KMS-11 (cell line): ENCODE measurements around the gene FN3K.
"Not testable (repeated sequence)": the region's sequence is repeated elsewhere in the genome, so short reads cannot be mapped to it uniquely, and the experiment has no call there.

Experiments
- H2AFZ ChIP-seq: fragments of 200-600 bp; sonication (generic); 2 replicates; pipeline ENCODE4 v1.6.1; 2016; ENCODE audit warnings: antibody characterized with exemption, mixed run types, low read depth
- H3K27ac ChIP-seq: fragments of 200-600 bp; sonication (generic); 2 replicates; pipeline ENCODE4 v1.6.1; 2016; ENCODE audit warnings: mild to moderate bottlenecking, mixed run types
- H3K27me3 ChIP-seq: fragments of 200-600 bp; sonication (generic); 2 replicates; pipeline ENCODE4 v1.6.1; 2017; ENCODE audit warnings: mild to moderate bottlenecking, low read depth, mixed run types, moderate library complexity; ENCODE audit not compliant: insufficient read depth
- H3K36me3 ChIP-seq: fragments of 200-600 bp; sonication (generic); 2 replicates; pipeline ENCODE4 v1.6.1; 2017; ENCODE audit warnings: mild to moderate bottlenecking, mixed run types; ENCODE audit not compliant: insufficient read depth
- H3K4me1 ChIP-seq: fragments of 200-600 bp; sonication (generic); 2 replicates; pipeline ENCODE4 v1.6.1; 2016; ENCODE audit warnings: mild to moderate bottlenecking, low read depth, mixed run types; ENCODE audit not compliant: poor library complexity, severe bottlenecking
- H3K4me2 ChIP-seq: fragments of 200-600 bp; sonication (generic); 2 replicates; pipeline ENCODE4 v1.7.0; 2016; ENCODE audit warnings: mild to moderate bottlenecking, mixed run types
- H3K4me3 ChIP-seq: fragments of 200-600 bp; sonication (generic); IDR thresholded peaks from 2 replicates; pipeline ENCODE4 v1.6.1; 2017; ENCODE audit warnings: low read depth, low read length, mixed read lengths; ENCODE audit not compliant: insufficient read depth
- H3K79me2 ChIP-seq: fragments of 200-600 bp; sonication (generic); 2 replicates; pipeline ENCODE4 v1.6.1; 2016; ENCODE audit warnings: low read depth, mixed run types; ENCODE audit not compliant: insufficient read depth
- H3K9ac ChIP-seq: fragments of 200-600 bp; sonication (generic); 2 replicates; pipeline ENCODE4 v1.6.1; 2016; ENCODE audit warnings: mild to moderate bottlenecking, mixed run types
- H4K20me1 ChIP-seq: fragments of 200-600 bp; sonication (generic); 2 replicates; pipeline ENCODE4 v1.6.1; 2016; ENCODE audit warnings: mild to moderate bottlenecking, mixed run types; ENCODE audit not compliant: insufficient read depth
- CTCF ChIP-seq: fragments of 200-600 bp; sonication (generic); conservative IDR thresholded peaks from 2 replicates; pipeline ENCODE4 v1.6.1; 2017; ENCODE audit warnings: low read depth, mild to moderate bottlenecking, antibody characterized with exemption, low read length, moderate library complexity, mixed read lengths

Gene FN3K

GRCh38 chr17:82781894-82782274, 46.5 kb downstream of the FN3K start:
- Histone ChIP-seq H4K20me1 (no peaks in the 10 kb centered on the region), H2AFZ (no peak overlapping the region), H3K36me3 (no peaks in the 10 kb centered on the region), H3K4me1 (peaks cover 18% of the 10 kb centered on the region), H3K9ac (no peak overlapping the region), H3K4me3 (no peak overlapping the region), H3K4me2 (no peak overlapping the region), H3K27ac (no peak overlapping the region), H3K79me2 (no peaks in the 10 kb centered on the region), H3K27me3 (no peaks in the 10 kb centered on the region)
- TF ChIP-seq CTCF = peak; percentile 98

GRCh38 chr17:82782657-82783207, 47.3 kb downstream of the FN3K start:
- H3K27ac ChIP-seq = no peak overlapping the region
- H3K27me3 ChIP-seq = no peaks in the 10 kb centered on the region
- no peak overlapping the region for H3K4me2 ChIP-seq
- no peak overlapping the region for H2AFZ ChIP-seq
- no peak overlapping the region for H3K9ac ChIP-seq
- H3K4me3 ChIP-seq = no peak overlapping the region
- no peaks in the 10 kb centered on the region for H3K79me2 ChIP-seq
- H3K36me3 ChIP-seq = no peaks in the 10 kb centered on the region
- H4K20me1 ChIP-seq = no peaks in the 10 kb centered on the region
- peaks cover 26% of the 10 kb centered on the region for H3K4me1 ChIP-seq
- TF ChIP-seq CTCF = no peak

- Histone ChIP-seq H3K9ac (no peak overlapping the region), H3K4me3 (no peak overlapping the region), H3K36me3 (no peaks in the 10 kb centered on the region), H3K4me2 (no peak overlapping the region), H4K20me1 (no peaks in the 10 kb centered on the region), H2AFZ (no peak overlapping the region), H3K4me1 (peaks cover 34% of the 10 kb centered on the region), H3K27ac (no peak overlapping the region), H3K79me2 (peaks cover 6% of the 10 kb centered on the region; the same call in 1 of the 2 replicates), H3K27me3 (no peaks in the 10 kb centered on the region)
- no peak for TF ChIP-seq CTCF
These were observed 48.1 kb downstream of the FN3K start for GRCh38 chr17:82783498-82783897.

- H3K9ac ChIP-seq, H3K27ac ChIP-seq, H3K4me3 ChIP-seq, H4K20me1 ChIP-seq, H3K27me3 ChIP-seq, H2AFZ ChIP-seq, H3K79me2 ChIP-seq, H3K36me3 ChIP-seq: not testable (repeated sequence)
- H3K4me2 ChIP-seq = peak overlapping the region; percentile 66
- H3K4me1 ChIP-seq = peaks cover 49% of the 10 kb centered on the region
These were observed 50.2 kb downstream of the FN3K start for GRCh38 chr17:82785581-82785980.

GRCh38 chr17:82786427-82786826, 51.0 kb downstream of the FN3K start:
- Histone ChIP-seq H3K27me3 (no peaks in the 10 kb centered on the region), H2AFZ (no peak overlapping the region), H3K4me1 (peaks cover 49% of the 10 kb centered on the region), H3K27ac (peak overlapping the region; percentile 46; the same call in 1 of the 2 replicates), H3K36me3 (no peaks in the 10 kb centered on the region), H3K79me2 (peaks cover 7% of the 10 kb centered on the region; the same call in 1 of the 2 replicates), H3K4me3 (no peak overlapping the region), H3K4me2 (peak overlapping the region; percentile 66), H4K20me1 (no peaks in the 10 kb centered on the region), H3K9ac (no peak overlapping the region)
- TF ChIP-seq CTCF = no peak
